Measurements from ENCODE around the gene PRKD2. TPM values are rescaled to one million over a fixed set of nuclear protein-coding genes. Genes with fewer than 3 reads are reported as not detected.

The PRKD2 gene
- total RNA-seq, 1 experiment from 2014 or later, result 100 TPM

GRCh38 chr19:46692918-46693722, 23.8 kb downstream of the PRKD2 start:
- TF ChIP-seq ZNF423 (CRISPR knock-in tag; IDR thresholded peaks at IDR 0.05) (no peak), E2F5 (CRISPR knock-in tag; IDR thresholded peaks at IDR 0.05) (no peak), PRRX2 (CRISPR knock-in tag; IDR thresholded peaks at IDR 0.05) (no peak), FOXJ3 (CRISPR knock-in tag; IDR thresholded peaks at IDR 0.05; ENCODE audit: borderline replicate concordance) (no peak), MYBL2 (CRISPR knock-in tag; IDR thresholded peaks at IDR 0.05) (no peak), FOXP1 (CRISPR knock-in tag; IDR thresholded peaks at IDR 0.05; ENCODE audit: borderline replicate concordance) (no peak), TCF7 (CRISPR knock-in tag; IDR thresholded peaks at IDR 0.05; ENCODE audit: low read depth) (no peak), JAZF1 (CRISPR knock-in tag; IDR thresholded peaks at IDR 0.05) (no peak), SMAD4 (CRISPR knock-in tag; IDR thresholded peaks at IDR 0.05) (no peak), MAX (CRISPR knock-in tag; IDR thresholded peaks at IDR 0.05) (no peak), GABPB1 (CRISPR knock-in tag; IDR thresholded peaks at IDR 0.05) (no peak), AFF4 (CRISPR knock-in tag; IDR thresholded peaks at IDR 0.05; ENCODE audit: borderline replicate concordance) (no peak)
- TF ChIP-seq, protein P1, sequence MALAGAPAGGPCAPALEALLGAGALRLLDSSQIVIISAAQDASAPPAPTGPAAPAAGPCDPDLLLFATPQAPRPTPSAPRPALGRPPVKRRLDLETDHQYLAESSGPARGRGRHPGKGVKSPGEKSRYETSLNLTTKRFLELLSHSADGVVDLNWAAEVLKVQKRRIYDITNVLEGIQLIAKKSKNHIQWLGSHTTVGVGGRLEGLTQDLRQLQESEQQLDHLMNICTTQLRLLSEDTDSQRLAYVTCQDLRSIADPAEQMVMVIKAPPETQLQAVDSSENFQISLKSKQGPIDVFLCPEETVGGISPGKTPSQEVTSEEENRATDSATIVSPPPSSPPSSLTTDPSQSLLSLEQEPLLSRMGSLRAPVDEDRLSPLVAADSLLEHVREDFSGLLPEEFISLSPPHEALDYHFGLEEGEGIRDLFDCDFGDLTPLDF (CRISPR knock-in tag; IDR thresholded peaks at IDR 0.05), result no peak
- TF ChIP-seq, protein P2, sequence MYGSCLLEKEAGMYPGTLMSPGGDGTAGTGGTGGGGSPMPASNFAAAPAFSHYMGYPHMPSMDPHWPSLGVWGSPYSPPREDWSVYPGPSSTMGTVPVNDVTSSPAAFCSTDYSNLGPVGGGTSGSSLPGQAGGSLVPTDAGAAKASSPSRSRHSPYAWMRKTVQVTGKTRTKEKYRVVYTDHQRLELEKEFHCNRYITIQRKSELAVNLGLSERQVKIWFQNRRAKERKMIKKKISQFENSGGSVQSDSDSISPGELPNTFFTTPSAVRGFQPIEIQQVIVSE (CRISPR knock-in tag; IDR thresholded peaks at IDR 0.05; ENCODE audit: borderline replicate concordance), result no peak
- Mint-ChIP-seq H3K36me3 (peaks cover 78% of the 10 kb centered on the region), H3K4me3 (no peak overlapping the region), H3K27me3 (ENCODE audit: low read depth) (no peaks in the 10 kb centered on the region), H3K27ac (no peak overlapping the region), H3K4me1 (peaks cover 11% of the 10 kb centered on the region), H3K9me3 (peaks cover 6% of the 10 kb centered on the region)
- DNase-seq (ENCODE audit: low spot score) (no peak), ATAC-seq (no peak)
- CTCF ChIA-PET, result no interaction called here
- POLR2A ChIA-PET, result no interaction called here

DNA sequence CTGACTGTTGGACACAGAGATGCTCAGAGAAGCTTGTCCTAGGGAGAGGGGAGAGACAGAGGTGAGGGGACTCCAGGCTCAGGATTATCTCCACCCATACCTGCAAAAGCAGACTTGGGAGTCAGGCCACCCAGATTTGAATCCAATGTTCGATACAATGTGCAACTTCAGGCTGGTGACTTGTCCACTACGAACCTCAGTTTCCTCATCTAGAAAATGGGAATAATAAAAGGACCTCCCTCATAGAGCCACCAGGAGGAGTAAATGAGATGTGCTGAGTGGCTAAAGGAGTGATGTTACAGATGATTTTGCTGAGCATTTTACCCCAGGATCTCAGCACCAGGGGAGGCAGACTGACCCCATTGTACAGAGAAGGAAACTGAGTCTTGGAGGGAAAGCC, 25.0 kb downstream of the PRKD2 start:
- ChIA-PET POLR2A (no interaction called here), CTCF (no interaction called here)
- no peak for ATAC-seq
- Mint-ChIP-seq H3K4me1 (peaks cover 9% of the 10 kb centered on the region), H3K4me3 (no peak overlapping the region), H3K36me3 (peaks cover 88% of the 10 kb centered on the region), H3K9me3 (peaks cover 6% of the 10 kb centered on the region), H3K27me3 (ENCODE audit: low read depth) (no peaks in the 10 kb centered on the region), H3K27ac (no peak overlapping the region)
- DNase-seq (ENCODE audit: low spot score), result no peak
- TF ChIP-seq, protein P2 (CRISPR knock-in tag; IDR thresholded peaks at IDR 0.05; ENCODE audit: borderline replicate concordance), result no peak
- TF ChIP-seq ESRRA (CRISPR knock-in tag; IDR thresholded peaks at IDR 0.05; ENCODE audit: borderline replicate concordance), result no peak
